Parietal lobe (tissue), 1 donor: ENCODE results near the gene DUSP5. TPM values are rescaled to one million over a fixed set of nuclear protein-coding genes. Genes with fewer than 3 reads are reported as not detected.

Source experiments
- total RNA-seq: library from RNA; depleted of rRNA; stranded (reverse); fragments of >200 nt; gene quantifications from one replicate; pipeline ENCODE4 v1.2.3, GENCODE V29; 2014

Gene DUSP5, protein sequence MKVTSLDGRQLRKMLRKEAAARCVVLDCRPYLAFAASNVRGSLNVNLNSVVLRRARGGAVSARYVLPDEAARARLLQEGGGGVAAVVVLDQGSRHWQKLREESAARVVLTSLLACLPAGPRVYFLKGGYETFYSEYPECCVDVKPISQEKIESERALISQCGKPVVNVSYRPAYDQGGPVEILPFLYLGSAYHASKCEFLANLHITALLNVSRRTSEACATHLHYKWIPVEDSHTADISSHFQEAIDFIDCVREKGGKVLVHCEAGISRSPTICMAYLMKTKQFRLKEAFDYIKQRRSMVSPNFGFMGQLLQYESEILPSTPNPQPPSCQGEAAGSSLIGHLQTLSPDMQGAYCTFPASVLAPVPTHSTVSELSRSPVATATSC
- total RNA-seq = 1.9 TPM

DNA sequence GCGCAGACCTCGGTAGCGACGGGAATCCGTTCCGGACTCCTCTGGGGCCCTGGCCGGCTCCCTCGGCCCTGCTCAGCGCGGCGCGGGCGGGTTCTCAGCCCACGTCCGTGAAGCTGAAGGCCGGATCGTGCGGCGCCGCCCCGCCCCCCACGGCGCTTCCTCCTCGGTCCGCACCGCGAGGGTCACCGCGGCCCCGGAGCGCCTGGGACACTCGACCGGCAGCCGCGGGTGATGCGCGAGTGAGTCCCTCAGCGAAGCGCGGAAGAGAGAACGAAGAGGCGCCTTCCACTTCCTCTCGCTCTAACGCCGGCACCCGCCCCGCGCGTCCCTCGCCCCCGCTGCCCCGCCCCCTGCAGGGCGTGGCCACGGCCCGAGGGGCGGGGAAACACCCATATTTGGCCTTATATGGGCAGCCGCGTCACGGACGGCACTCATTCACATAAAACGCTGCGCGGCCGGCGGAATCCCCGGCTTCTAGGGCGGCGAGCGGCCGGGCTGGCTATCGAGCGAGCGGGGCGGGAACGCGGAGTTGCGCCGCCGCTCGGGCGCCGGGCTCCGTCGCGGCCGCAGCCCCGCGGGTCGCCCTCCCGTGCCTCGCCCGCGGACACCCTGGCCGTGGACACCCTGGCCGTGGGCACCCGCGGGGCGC lies at the start of gene DUSP5:
TSS of gene DUSP5 (plus strand) at position 470 of the 649 bp plus-strand sequence. CDS start 215 bp downstream, outside the sequence.

Other genes with a start within 250 kb of the DUSP5 start
- gene SMNDC1, start 193.0 kb upstream of the DUSP5 start, total RNA-seq = 15.7 TPM
- 59.5 TPM for gene SMC3, start 69.8 kb downstream of the DUSP5 start, total RNA-seq
- 2.5 TPM for gene RBM20, start 146.4 kb downstream of the DUSP5 start, total RNA-seq